Measurements from ENCODE around the gene UBE2I.

GRCh38 chr16:1300664-1301476 lies 8.6 kb upstream of the UBE2I start:
- TF ChIP-seq EZH2phosphoT487 (IDR thresholded peaks at IDR 0.05; ENCODE audit: low read depth) (no peak), CTCF (IDR thresholded peaks at IDR 0.05; ENCODE audit: low read depth, low read length) (peak; percentile 64)
